ENCODE data around the gene CARHSP1.
A peak's percentile ranks its signal among the peaks of the same experiment; 100 is the strongest.

Gene CARHSP1

GRCh38 chr16:8859913-8860881, 8.6 kb downstream of the CARHSP1 start:
- Mint-ChIP-seq H3K9me3 (no peaks in the 10 kb centered on the region), H3K27me3 (ENCODE audit: low read depth, poor library complexity) (no peaks in the 10 kb centered on the region), H3K36me3 (ENCODE audit: low read depth) (peaks cover 42% of the 10 kb centered on the region), H3K4me1 (peaks cover 37% of the 10 kb centered on the region), H3K4me3 (no peak overlapping the region), H3K27ac (no peak overlapping the region)
- no peak for DNase-seq
- TF ChIP-seq, protein P1, sequence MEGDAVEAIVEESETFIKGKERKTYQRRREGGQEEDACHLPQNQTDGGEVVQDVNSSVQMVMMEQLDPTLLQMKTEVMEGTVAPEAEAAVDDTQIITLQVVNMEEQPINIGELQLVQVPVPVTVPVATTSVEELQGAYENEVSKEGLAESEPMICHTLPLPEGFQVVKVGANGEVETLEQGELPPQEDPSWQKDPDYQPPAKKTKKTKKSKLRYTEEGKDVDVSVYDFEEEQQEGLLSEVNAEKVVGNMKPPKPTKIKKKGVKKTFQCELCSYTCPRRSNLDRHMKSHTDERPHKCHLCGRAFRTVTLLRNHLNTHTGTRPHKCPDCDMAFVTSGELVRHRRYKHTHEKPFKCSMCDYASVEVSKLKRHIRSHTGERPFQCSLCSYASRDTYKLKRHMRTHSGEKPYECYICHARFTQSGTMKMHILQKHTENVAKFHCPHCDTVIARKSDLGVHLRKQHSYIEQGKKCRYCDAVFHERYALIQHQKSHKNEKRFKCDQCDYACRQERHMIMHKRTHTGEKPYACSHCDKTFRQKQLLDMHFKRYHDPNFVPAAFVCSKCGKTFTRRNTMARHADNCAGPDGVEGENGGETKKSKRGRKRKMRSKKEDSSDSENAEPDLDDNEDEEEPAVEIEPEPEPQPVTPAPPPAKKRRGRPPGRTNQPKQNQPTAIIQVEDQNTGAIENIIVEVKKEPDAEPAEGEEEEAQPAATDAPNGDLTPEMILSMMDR (IDR thresholded peaks at IDR 0.05), result no peak

DNA sequence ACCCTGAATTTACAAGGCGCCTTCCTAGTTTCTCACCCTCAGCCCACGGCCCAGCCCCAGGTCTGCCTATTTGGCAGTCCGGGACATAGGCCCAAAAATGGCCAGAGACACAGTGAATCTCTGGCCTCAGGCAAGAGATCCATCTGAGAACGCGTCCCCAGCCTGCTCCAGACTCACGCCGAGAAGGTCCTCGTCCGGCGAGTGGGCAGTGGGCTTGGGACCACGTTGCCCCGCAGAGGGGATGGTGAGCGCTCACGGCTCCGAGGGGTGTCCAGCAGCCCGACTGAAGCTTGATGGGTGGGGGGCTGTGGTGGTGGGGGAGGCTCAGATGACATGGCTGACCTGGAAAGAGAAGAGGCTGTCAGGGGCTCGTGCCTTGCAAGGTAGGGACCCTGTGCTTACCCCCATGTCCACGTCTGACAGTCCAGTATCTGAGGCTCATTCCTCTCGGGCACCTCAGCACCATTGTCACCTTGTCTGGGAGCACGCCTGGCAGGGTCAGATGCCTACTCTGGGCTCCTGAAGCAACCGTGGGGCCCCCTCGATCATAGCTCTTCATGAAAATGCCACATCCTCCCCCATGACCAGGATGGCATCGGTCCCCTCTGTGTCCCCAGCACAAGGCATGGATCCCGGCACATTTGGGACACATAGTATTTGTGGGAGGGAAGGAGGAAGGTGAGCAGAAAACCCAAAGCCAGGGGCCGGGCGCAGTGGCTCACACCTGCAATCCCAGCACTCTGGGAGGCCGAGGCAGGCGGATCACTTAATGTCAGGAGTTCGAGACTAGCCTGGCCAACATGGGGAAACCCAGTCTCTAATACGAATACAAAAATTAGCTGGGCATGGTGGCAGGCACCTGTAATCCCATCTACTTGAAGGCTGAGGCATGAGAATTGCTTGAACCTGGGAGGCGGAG, 9.6 kb downstream of the CARHSP1 start:
- H3K36me3 Mint-ChIP-seq (ENCODE audit: low read depth), result peaks cover 46% of the 10 kb centered on the region
- peaks cover 29% of the 10 kb centered on the region for H3K4me1 Mint-ChIP-seq
- no peak overlapping the region for H3K4me3 Mint-ChIP-seq
- H3K9me3 Mint-ChIP-seq, result no peaks in the 10 kb centered on the region
- no peaks in the 10 kb centered on the region for H3K27me3 Mint-ChIP-seq (ENCODE audit: low read depth, poor library complexity)
- DNase-seq, result no peak
- TF ChIP-seq, protein P1 (IDR thresholded peaks at IDR 0.05), result no peak
- H3K27ac Mint-ChIP-seq, result peak overlapping the region; percentile 68

GRCh38 chr16:8855972-8856371, 12.8 kb downstream of the CARHSP1 start:
- TF ChIP-seq, protein P1 (IDR thresholded peaks at IDR 0.05), result no peak
- Mint-ChIP-seq H3K27ac (no peak overlapping the region), H3K4me1 (peaks cover 5% of the 10 kb centered on the region), H3K9me3 (no peaks in the 10 kb centered on the region), H3K27me3 (ENCODE audit: low read depth, poor library complexity) (peaks cover 2% of the 10 kb centered on the region), H3K36me3 (ENCODE audit: low read depth) (peaks cover 55% of the 10 kb centered on the region), H3K4me3 (no peak overlapping the region)
- DNase-seq, result no peak

GRCh38 chr16:8855051-8855786, 13.6 kb downstream of the CARHSP1 start:
- H3K27ac Mint-ChIP-seq, result peak overlapping the region; percentile 87
- TF ChIP-seq, protein P1 (IDR thresholded peaks at IDR 0.05), result no peak
- H3K27me3 Mint-ChIP-seq (ENCODE audit: low read depth, poor library complexity), result peaks cover 5% of the 10 kb centered on the region
- H3K36me3 Mint-ChIP-seq (ENCODE audit: low read depth), result peaks cover 62% of the 10 kb centered on the region
- DNase-seq, result no peak
- H3K9me3 Mint-ChIP-seq, result no peaks in the 10 kb centered on the region
- H3K4me3 Mint-ChIP-seq, result no peak overlapping the region
- peaks cover 11% of the 10 kb centered on the region for H3K4me1 Mint-ChIP-seq

DNA sequence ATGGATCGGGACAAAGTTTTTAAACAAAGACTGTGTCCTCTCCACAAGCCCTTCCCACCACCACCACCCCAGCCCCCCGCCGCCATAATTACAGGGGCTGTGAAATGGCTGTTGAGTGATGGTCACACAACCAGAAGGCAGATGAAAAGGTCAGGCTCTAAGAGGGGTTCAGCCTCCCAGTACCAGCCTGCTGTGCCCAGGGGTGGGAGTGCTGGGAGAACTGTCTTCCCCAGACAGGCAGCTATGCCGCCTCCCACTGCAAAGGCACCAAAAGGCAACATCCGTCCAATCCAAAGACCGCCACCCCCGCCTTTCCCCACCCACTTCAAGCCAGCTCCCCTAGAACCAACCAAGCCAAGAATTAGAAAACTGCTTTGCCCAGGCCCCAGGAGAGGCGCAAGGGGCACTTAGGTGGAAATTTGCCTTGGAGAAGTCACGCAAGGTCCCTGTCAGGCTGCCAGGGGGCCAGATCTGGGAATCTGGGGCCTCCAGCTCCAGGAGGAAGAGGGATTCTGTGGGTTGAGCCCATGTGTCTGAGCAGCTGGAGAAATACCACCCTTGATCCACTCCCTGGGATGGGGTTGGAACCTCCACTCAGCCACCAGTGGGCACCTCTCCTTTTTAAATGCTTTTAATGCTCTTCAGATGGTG, 14.4 kb downstream of the CARHSP1 start:
- peaks cover 18% of the 10 kb centered on the region for H3K4me1 Mint-ChIP-seq
- TF ChIP-seq, protein P1 (IDR thresholded peaks at IDR 0.05), result no peak

More for the DNA sequence above, 14.4 kb downstream of the CARHSP1 start:
- Mint-ChIP-seq H3K27ac (no peak overlapping the region), H3K9me3 (no peaks in the 10 kb centered on the region), H3K4me3 (no peak overlapping the region), H3K27me3 (ENCODE audit: low read depth, poor library complexity) (peaks cover 5% of the 10 kb centered on the region), H3K36me3 (ENCODE audit: low read depth) (peaks cover 63% of the 10 kb centered on the region)
- DNase-seq, result no peak

Measured in nephron progenitor cell (in vitro differentiated cells).